Measurements from ENCODE around the gene SLC49A4.

DNA sequence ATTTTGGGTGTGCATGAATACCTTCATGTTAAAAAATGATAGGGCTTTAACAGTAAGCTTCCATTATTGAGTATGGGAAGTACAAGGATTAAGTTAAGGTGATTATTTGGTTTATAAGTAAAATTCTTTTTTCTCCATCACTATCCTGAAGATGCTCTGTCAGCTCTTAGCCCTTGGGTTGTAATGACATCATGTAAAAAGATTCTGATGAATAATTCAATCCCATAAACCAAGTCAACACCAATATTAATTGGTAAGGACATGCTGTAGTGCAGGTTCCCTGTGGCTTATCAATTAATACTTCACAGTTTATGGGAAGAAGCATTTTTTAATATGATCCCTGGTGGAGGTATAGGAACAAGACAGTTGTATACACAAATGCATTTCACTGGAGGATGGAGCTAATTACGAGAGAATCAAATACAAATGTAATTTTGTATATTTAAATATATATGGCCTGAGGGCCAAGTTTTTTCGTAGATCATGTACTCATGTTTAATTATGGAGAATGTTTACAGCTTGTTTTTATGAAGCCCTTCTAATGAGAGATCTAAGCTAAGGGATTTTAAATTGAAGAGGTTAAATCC lies 87.6 kb downstream of the SLC49A4 start:
- TF ChIP-seq, protein P1, sequence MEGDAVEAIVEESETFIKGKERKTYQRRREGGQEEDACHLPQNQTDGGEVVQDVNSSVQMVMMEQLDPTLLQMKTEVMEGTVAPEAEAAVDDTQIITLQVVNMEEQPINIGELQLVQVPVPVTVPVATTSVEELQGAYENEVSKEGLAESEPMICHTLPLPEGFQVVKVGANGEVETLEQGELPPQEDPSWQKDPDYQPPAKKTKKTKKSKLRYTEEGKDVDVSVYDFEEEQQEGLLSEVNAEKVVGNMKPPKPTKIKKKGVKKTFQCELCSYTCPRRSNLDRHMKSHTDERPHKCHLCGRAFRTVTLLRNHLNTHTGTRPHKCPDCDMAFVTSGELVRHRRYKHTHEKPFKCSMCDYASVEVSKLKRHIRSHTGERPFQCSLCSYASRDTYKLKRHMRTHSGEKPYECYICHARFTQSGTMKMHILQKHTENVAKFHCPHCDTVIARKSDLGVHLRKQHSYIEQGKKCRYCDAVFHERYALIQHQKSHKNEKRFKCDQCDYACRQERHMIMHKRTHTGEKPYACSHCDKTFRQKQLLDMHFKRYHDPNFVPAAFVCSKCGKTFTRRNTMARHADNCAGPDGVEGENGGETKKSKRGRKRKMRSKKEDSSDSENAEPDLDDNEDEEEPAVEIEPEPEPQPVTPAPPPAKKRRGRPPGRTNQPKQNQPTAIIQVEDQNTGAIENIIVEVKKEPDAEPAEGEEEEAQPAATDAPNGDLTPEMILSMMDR (IDR thresholded peaks at IDR 0.05; ENCODE audit: poor library complexity) = no peak
- TF ChIP-seq EZH2 (IDR thresholded peaks at IDR 0.05; ENCODE audit: borderline replicate concordance) = no peak

All from hepatocyte (in vitro differentiated cells).